Right lobe of liver (tissue), 4 donors: ENCODE measurements around the gene RELL1.

ENCODE experiments used
- POLR2A ChIP-seq: fragments of 450-650 bp; IDR thresholded peaks from one replicate; pipeline ENCODE4 v1.6.1; 2017; ENCODE audit warnings: antibody characterized with exemption, mild to moderate bottlenecking
- TF ChIP-seq, protein P1 (sequence below), 4 donors: fragments of 200-600 bp in 3 of 4; fragments of 450-650 bp in 1 of 4; IDR thresholded peaks; one replicate each; pipeline versions ENCODE4 v1.5.1 to v1.8.0; 2016 to 2022; ENCODE audit warnings: antibody characterized with exemption in 4 of 4, mild to moderate bottlenecking in 2 of 4
- donor health status: DM: no; HTN: no; CAD: no.
- donor health status: DM: no; HTN: no; CAD: no.
- donor health status: DM: no; HTN: yes; CAD: no.

DNA sequence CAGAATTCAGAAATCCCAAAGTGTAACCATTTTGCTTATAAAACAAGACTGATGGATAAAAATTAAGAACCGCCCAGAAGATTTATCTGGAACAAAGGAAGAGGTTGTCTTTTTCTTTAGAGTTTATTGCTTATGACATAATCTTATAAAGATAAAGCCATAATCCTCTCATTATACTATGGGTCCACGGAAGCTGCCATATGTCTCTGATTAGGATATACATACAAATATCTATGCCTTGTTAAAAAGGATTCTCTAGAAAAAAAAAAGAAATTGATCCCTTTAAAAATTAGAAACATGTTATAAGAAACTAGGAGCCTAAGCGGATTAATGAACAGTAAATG, 70.5 kb downstream of the RELL1 start:
- TF ChIP-seq, protein P1, sequence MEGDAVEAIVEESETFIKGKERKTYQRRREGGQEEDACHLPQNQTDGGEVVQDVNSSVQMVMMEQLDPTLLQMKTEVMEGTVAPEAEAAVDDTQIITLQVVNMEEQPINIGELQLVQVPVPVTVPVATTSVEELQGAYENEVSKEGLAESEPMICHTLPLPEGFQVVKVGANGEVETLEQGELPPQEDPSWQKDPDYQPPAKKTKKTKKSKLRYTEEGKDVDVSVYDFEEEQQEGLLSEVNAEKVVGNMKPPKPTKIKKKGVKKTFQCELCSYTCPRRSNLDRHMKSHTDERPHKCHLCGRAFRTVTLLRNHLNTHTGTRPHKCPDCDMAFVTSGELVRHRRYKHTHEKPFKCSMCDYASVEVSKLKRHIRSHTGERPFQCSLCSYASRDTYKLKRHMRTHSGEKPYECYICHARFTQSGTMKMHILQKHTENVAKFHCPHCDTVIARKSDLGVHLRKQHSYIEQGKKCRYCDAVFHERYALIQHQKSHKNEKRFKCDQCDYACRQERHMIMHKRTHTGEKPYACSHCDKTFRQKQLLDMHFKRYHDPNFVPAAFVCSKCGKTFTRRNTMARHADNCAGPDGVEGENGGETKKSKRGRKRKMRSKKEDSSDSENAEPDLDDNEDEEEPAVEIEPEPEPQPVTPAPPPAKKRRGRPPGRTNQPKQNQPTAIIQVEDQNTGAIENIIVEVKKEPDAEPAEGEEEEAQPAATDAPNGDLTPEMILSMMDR (IDR thresholded peaks at IDR 0.05) = no peak
- TF ChIP-seq POLR2A = no peak
